T-helper 2 cell (primary cell): ENCODE measurements around the gene ERN2.
"Not testable (repeated sequence)": the region's sequence is repeated elsewhere in the genome, so short reads cannot be mapped to it uniquely, and the experiment has no call there.

ENCODE experiments used
- DNase-seq, 5 experiments: peaks; one replicate each; pipeline versions ENCODE4 v3.0.0 to v3.0.0-alpha.2; 2012 to 2022
- total RNA-seq, 2 donors: gene quantifications; one replicate each; lab custom pipeline; 2026; lab: John Stamatoyannopoulos, UW

The ERN2 gene
- 0 reads per million in 2 donors for total RNA-seq

- no peak for DNase-seq
Observed at GRCh38 chr16:23712976-23713375, at the start of gene ERN2. Gene ERN2 (minus strand): TSS chr16:23713222. CDS start chr16:23713187, 35 bp downstream.

- DNase-seq, result no peak
Observed at GRCh38 chr16:23757937-23758619, 45.1 kb upstream of the ERN2 start.

DNA sequence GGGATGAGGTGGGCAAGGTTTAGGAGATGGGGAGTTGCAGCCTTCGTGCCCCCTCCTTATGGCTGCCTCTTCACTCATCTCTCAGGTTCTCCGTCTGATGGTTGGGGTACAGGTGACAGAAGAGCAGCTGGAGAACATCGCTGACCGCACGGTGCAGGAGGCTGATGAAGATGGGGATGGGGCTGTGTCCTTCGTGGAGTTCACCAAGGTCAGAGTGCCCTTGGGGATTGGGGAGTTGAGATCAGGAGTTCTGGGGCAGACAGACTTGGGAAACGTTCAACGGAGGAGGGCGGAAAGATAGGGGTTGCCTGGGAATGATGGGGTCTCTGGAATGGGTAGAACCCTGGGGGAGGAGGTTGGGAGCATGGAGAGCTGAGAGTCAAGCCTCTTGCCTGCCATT is 44.1 kb upstream of the ERN2 start:
- no peak for DNase-seq

DNA sequence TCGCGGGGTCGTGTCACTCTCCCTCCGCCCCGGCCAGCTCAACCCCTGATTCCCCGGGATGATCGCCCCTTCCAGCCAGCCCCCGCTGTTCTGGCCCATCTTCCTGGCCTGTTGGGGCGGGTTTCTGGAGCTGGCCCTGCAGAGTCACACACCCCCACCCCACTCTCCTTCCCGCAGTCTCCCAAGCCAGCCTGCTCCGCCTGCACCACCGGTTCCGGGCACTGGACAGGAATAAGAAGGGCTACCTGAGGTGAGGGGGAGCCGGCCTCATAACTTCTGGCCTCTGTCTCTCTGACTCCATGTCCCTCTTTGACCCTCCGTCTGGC is 42.4 kb upstream of the ERN2 start:
- DNase-seq, result no peak

- no peak for DNase-seq
Observed at GRCh38 chr16:23754594-23755483, 41.8 kb upstream of the ERN2 start, which contains the start of gene CHP2. Gene CHP2 (plus strand): TSS chr16:23755026. CDS start chr16:23755050, 24 bp downstream.

- no peak for DNase-seq
Observed at GRCh38 chr16:23753908-23754593, 41.0 kb upstream of the ERN2 start.

DNA sequence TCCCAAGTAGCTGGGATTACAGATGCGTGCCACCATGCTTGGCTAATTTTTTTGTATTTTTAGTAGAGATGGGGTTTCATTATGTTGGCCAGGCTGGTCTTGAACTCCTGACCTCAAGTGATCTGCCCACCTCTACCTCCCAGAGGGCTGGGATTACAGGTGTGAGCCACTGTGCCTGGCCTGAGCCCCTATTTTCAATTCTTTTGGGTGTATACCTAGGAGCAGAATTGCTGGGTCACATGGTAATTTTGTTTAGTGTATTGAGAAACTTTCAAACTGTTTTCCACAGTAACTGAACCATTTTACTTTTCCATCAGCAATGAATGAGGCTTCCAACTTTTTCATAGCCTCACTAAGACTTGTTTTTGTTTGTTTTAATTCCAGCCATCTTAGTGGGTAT is 38.0 kb upstream of the ERN2 start:
- DNase-seq, result not testable (repeated sequence)

DNA sequence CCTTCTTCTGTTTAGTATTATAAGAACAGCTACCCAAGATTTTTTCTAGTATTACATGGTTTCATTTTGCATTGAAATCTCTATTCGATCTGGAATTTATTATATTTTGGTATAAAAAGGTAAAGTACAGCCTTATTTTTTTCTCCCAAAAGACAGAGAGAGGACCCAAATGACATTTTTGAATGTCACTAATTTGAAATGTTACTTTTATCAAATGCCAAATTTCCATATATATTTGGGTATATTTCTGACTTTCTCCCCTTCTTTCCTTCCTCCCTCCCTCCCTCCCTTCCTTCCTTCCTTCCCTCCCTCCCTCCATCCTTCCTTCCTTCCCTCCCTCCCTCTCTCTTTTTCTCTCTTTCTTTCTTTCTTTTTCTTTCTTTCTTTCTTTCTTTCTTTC is 35.6 kb upstream of the ERN2 start:
- DNase-seq, result no peak

GRCh38 chr16:23745263-23745662 is 32.2 kb upstream of the ERN2 start:
- no peak for DNase-seq

DNA sequence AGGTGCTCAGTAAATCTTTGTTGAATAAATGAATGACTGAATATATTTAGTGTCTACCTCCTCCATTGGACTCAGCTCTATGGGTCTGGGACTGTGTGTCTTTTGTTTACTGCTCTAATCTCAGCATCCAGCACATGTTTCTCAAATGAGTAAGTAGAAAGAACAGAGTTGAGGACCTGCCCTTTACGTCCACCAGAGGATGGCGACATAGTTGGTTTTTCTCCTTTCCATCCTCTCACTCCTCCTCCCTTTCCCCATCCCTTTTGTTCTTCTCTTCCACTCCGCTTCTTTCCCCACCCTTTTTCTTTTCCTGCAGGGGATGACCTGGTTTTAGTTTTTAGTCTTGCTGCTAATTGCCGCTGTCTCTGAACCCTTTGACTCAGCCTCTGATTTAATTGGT is 29.7 kb upstream of the ERN2 start:
- no peak for DNase-seq

- no peak for DNase-seq
Observed at GRCh38 chr16:23741675-23742303, 28.8 kb upstream of the ERN2 start.

GRCh38 chr16:23739516-23739915 is 26.5 kb upstream of the ERN2 start:
- DNase-seq, result no peak

DNA sequence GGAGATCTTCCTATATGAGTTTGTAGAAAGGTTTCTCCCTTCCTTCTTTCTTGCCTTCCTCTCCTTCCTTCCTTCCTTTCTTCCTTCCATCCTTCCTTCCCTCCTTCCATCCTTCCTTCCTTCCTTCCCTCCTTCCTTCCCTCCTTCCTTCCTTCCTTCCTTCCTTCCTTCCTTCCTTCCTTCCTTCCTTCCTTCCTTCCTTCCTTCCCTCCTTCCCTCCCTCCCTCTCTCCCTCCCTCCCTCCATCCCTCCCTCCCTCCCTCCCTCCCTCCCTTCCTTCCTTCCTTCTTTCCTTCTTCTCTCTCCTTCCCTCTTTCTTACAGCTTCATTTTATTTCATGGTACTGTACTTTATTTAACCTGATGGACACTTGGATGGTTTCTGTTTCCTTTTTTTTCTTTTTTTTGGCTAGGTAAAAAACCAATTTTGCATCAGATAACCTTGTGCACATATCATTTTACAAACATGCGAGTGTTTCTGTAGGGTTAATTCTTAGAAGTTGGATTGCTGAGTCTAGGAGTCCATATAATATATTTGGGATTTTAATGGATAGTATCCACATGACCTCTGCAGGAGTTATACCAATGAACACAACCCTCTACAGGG is 24.5 kb upstream of the ERN2 start:
- DNase-seq, result not testable (repeated sequence)

DNA sequence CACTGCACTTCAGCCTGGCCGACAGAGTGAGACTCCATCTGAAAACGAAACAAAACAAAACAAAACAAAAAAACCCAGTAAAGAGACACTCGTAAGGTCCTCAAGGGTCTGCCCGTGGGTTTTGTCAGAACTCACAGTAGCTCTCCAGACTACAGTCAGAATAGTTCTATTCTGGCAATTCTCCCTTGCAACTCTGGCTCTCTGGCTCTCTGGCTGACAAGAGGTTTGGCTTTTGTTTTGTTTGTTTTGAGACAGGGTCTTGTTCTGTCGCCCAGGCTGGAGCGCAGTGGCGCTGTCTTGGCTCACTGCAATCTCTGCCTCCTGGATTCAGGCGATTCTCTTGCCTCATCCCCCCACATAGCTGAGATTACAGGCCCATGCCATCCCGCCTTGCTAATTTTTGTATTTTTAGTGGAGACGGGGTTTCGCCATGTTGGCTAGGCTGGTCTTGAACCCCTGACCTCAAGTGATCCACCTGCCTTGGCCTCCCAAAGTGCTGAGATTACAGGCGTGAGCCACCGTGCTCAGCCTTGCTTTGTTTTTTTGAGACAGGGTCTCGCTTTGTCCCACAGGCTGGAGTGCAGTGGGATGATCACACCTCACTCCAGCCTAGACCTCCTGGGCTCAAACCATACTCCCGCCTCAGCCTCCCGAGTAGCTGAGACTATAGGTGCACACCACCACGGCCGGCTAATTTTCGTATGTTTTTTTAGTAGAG is 21.3 kb upstream of the ERN2 start:
- DNase-seq, result no peak

GRCh38 chr16:23729503-23730424 is 16.7 kb upstream of the ERN2 start:
- no peak for DNase-seq

DNA sequence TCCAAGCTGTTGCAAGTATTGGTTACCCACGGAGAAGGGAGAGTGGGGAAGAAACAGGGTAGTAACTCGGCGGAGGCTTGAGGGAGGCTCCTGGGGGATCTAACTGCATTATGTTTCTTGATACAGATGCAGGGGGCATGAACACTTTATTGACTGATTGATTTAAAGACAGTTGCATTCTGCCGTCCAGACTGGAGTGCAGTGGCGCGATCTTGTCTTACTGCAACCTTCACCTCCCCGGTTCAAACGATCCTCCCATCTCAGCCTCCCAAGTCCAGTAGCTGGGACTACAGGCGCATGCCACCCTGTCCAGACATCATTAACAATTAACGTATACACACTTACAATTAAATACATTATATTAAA is 15.1 kb upstream of the ERN2 start:
- no peak for DNase-seq

GRCh38 chr16:23726710-23727109 is 13.7 kb upstream of the ERN2 start:
- no peak for DNase-seq

GRCh38 chr16:23724785-23725131 is 11.7 kb upstream of the ERN2 start:
- DNase-seq, result no peak

DNA sequence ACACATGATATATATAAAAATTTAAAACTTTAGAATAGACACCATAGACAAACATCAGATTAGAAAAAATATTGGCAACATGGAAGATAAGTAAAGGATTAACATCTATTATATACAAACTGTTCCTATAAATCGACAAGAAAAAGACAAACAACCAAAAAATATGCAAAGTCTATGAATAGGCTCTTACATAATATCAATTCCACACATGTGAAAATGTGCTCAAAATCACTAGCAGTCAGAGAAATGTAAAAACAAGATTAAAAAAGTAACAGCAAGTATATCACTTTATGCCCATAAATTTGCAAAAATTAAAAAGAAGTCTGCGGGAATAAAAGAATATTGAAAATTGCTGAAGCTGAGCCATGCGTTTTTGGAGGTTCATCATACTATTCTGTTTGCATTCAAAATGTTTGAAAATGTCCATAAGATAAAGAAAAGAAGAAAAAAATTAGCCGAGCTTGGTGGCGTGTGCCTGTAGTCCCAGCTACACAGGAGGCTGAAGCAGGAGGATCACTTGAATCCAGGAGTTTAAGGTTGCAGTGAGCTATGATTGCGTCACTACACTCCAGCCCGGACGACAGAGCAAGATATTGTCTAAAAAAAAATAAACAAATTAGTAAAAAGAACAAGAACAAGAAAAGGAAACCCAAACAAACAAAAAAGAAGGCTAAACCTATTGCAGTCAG is 11.2 kb upstream of the ERN2 start:
- DNase-seq, result no peak

GRCh38 chr16:23722613-23723240 is 9.7 kb upstream of the ERN2 start:
- DNase-seq, result not testable (repeated sequence)
